Adrenal gland (tissue), 5 donors: ENCODE results near the gene PA2G4.

Source experiments
- POLR2A ChIP-seq, 2 donors: fragments of 450-650 bp; IDR thresholded peaks; one replicate each; pipeline ENCODE4 v1.6.1; 2017; ENCODE audit warnings: antibody characterized with exemption in 2 of 2, mild to moderate bottlenecking in 2 of 2, moderate library complexity in 1 of 2
- TF ChIP-seq, protein P1 (sequence below), 6 experiments: fragments of 450-650 bp in 4 of 6; fragments of 200-600 bp in 2 of 6; sonication (generic) in 1 of 6; IDR thresholded peaks; 1 replicate in 5 of 6; 2 replicates in 1 of 6; pipeline versions ENCODE4 v1.5.1 to v1.8.0; 2016 to 2021; ENCODE audit warnings: antibody characterized with exemption in 6 of 6, mild to moderate bottlenecking in 2 of 6, moderate library complexity in 1 of 6
- donor health status: DM: no; HTN: no; CAD: no.

DNA sequence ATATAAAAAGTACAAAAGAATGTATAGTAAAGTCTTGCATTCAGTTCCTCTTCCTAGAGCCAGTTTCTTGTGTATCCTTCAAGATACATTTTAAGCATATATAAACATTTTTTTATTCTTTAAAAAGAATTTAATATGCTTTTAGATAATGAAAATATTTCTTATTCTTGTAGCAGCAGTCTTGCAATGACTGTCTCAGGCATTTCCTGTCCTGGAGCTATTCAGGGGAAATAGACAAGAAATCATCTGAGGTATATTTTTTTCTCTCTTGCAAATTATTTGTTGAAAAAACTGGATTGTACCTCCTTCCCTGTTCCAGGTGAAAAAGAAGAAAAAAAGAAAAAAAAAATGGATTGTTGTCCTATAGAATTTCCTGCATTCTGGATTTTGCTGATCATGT lies 41.4 kb upstream of the PA2G4 start:
- no peak for TF ChIP-seq POLR2A (IDR thresholded peaks at IDR 0.05)
- TF ChIP-seq, protein P1, sequence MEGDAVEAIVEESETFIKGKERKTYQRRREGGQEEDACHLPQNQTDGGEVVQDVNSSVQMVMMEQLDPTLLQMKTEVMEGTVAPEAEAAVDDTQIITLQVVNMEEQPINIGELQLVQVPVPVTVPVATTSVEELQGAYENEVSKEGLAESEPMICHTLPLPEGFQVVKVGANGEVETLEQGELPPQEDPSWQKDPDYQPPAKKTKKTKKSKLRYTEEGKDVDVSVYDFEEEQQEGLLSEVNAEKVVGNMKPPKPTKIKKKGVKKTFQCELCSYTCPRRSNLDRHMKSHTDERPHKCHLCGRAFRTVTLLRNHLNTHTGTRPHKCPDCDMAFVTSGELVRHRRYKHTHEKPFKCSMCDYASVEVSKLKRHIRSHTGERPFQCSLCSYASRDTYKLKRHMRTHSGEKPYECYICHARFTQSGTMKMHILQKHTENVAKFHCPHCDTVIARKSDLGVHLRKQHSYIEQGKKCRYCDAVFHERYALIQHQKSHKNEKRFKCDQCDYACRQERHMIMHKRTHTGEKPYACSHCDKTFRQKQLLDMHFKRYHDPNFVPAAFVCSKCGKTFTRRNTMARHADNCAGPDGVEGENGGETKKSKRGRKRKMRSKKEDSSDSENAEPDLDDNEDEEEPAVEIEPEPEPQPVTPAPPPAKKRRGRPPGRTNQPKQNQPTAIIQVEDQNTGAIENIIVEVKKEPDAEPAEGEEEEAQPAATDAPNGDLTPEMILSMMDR (IDR thresholded peaks at IDR 0.05), result no peak
